DOHH2 (cell line): ENCODE measurements around the gene AFF4.

Source experiments
- H3F3A ChIP-seq: fragments of 200-600 bp; sonication (generic), shearing (Covaris generic); 2 replicates; pipeline ENCODE4 v1.6.0; 2016; ENCODE audit warnings: antibody characterized with exemption, mild to moderate bottlenecking; ENCODE audit not compliant: control insufficient read depth, insufficient read depth
- H3K27ac ChIP-seq: fragments of 200-600 bp; sonication (generic); 2 replicates; pipeline ENCODE4 v1.5.1; 2014; ENCODE audit warnings: low read depth, mild to moderate bottlenecking, low read length, moderate library complexity
- H3K27me3 ChIP-seq: fragments of 200-600 bp; sonication (generic); 2 replicates; pipeline ENCODE4 v1.6.1; 2014; ENCODE audit warnings: mild to moderate bottlenecking, low read length, mixed read lengths; ENCODE audit not compliant: control insufficient read depth
- H3K36me3 ChIP-seq: fragments of 200-600 bp; sonication (generic); 2 replicates; pipeline ENCODE4 v1.6.1; 2014; ENCODE audit warnings: mild to moderate bottlenecking, low read length, moderate library complexity, mixed read lengths; ENCODE audit not compliant: control insufficient read depth
- H3K4me1 ChIP-seq: fragments of 200-600 bp; sonication (generic); 2 replicates; pipeline ENCODE4 v1.6.1; 2014; ENCODE audit warnings: mild to moderate bottlenecking, low read length, mixed read lengths; ENCODE audit not compliant: control insufficient read depth
- H3K4me2 ChIP-seq: fragments of 200-600 bp; sonication (generic); 2 replicates; pipeline ENCODE4 v1.6.0; 2014; ENCODE audit warnings: mild to moderate bottlenecking, low read length, moderate library complexity
- H3K4me3 ChIP-seq: fragments of 200-600 bp; sonication (generic); 2 replicates; pipeline ENCODE4 v1.5.1; 2014; ENCODE audit warnings: mild to moderate bottlenecking, low read length, mixed read lengths
- H3K79me2 ChIP-seq: fragments of 200-600 bp; sonication (generic); 2 replicates; pipeline ENCODE4 v1.6.1; 2014; ENCODE audit warnings: mild to moderate bottlenecking, low read length, mixed read lengths; ENCODE audit not compliant: control insufficient read depth
- H3K9me2 ChIP-seq: fragments of 200-600 bp; sonication (generic); replicated peaks from 2 replicates; pipeline ENCODE4 v1.6.1; 2014; ENCODE audit warnings: mild to moderate bottlenecking, low read length, mixed read lengths; ENCODE audit not compliant: control insufficient read depth
- H3K9me3 ChIP-seq: fragments of 200-600 bp; sonication (generic); 2 replicates; pipeline ENCODE4 v1.6.1; 2014; ENCODE audit warnings: antibody characterized with exemption, low read length, mixed read lengths; ENCODE audit not compliant: control insufficient read depth, insufficient read depth
- H4K20me1 ChIP-seq: fragments of 200-600 bp; sonication (generic); 2 replicates; pipeline ENCODE4 v1.6.0; 2014; ENCODE audit warnings: low read depth, mild to moderate bottlenecking, antibody characterized with exemption, low read length, moderate library complexity; ENCODE audit not compliant: control insufficient read depth, insufficient read depth
- CTCF ChIP-seq: fragments of 200-600 bp; sonication (generic); IDR thresholded peaks from one replicate; pipeline ENCODE4 v1.5.1; 2014; ENCODE audit warnings: antibody characterized with exemption, mild to moderate bottlenecking, low read depth, low read length; ENCODE audit not compliant: poor library complexity, severe bottlenecking
- EZH2phosphoT487 ChIP-seq: fragments of 200-600 bp; sonication (generic); IDR thresholded peaks from 2 replicates; pipeline ENCODE4 v1.6.1; 2017; ENCODE audit warnings: borderline replicate concordance, mild to moderate bottlenecking, antibody characterized with exemption, low read length, moderate library complexity, mixed read lengths

AFF4 gene

GRCh38 chr5:132999246-132999645, 35.8 kb upstream of the AFF4 start:
- no peaks in the 10 kb centered on the region for H3K9me2 ChIP-seq
- no peaks in the 10 kb centered on the region for H4K20me1 ChIP-seq
- H3K27ac ChIP-seq: no peak overlapping the region
- H3K4me2 ChIP-seq: no peak overlapping the region
- H3K4me3 ChIP-seq: no peak overlapping the region
- H3K9me3 ChIP-seq: no peaks in the 10 kb centered on the region
- H3K79me2 ChIP-seq: no peaks in the 10 kb centered on the region
- peaks cover 33% of the 10 kb centered on the region for H3K36me3 ChIP-seq
- H3K4me1 ChIP-seq: peaks cover 2% of the 10 kb centered on the region
- H3K27me3 ChIP-seq: no peaks in the 10 kb centered on the region
- no peak for TF ChIP-seq EZH2phosphoT487
- no peak for TF ChIP-seq CTCF
- 0 out of 2 replicates have a peak, but pooled peaks cover 4% of the 10 kb centered on the region for H3F3A ChIP-seq

GRCh38 chr5:132998556-132998955, 35.1 kb upstream of the AFF4 start:
- Histone ChIP-seq H3K27ac (no peak overlapping the region), H3K36me3 (peaks cover 33% of the 10 kb centered on the region), H3K27me3 (no peaks in the 10 kb centered on the region), H3F3A (0 out of 2 replicates have a peak, but pooled peaks cover 4% of the 10 kb centered on the region), H3K4me2 (no peak overlapping the region), H3K4me1 (peaks cover 6% of the 10 kb centered on the region), H3K9me2 (no peaks in the 10 kb centered on the region), H3K4me3 (no peak overlapping the region), H3K79me2 (no peaks in the 10 kb centered on the region), H3K9me3 (no peaks in the 10 kb centered on the region), H4K20me1 (no peaks in the 10 kb centered on the region)
- TF ChIP-seq EZH2phosphoT487 (no peak), CTCF (no peak)

- H3K4me3 ChIP-seq: no peak overlapping the region
- no peaks in the 10 kb centered on the region for H3K27me3 ChIP-seq
- no peaks in the 10 kb centered on the region for H3K79me2 ChIP-seq
- no peak overlapping the region for H3K27ac ChIP-seq
- peaks cover 22% of the 10 kb centered on the region for H3K36me3 ChIP-seq
- no peak overlapping the region for H3K4me2 ChIP-seq
- H4K20me1 ChIP-seq: no peaks in the 10 kb centered on the region
- no peaks in the 10 kb centered on the region for H3K9me2 ChIP-seq
- H3F3A ChIP-seq: 0 out of 2 replicates have a peak, but pooled peaks cover 4% of the 10 kb centered on the region
- TF ChIP-seq EZH2phosphoT487 (no peak), CTCF (no peak)
- peaks cover 6% of the 10 kb centered on the region for H3K4me1 ChIP-seq
- no peaks in the 10 kb centered on the region for H3K9me3 ChIP-seq
These were observed 32.9 kb upstream of the AFF4 start for GRCh38 chr5:132996307-132996706.
